ENCODE data around the gene LRRN2. TPM values are rescaled to one million over a fixed set of nuclear protein-coding genes. Genes with fewer than 3 reads are reported as not detected.

Gene LRRN2
- total and polyA plus RNA-seq, 2 of the 8 experiments (the other 6 are each of a cell fraction or from before 2014, with no cell fraction given), result 1.8 to 2.3 TPM

DNA sequence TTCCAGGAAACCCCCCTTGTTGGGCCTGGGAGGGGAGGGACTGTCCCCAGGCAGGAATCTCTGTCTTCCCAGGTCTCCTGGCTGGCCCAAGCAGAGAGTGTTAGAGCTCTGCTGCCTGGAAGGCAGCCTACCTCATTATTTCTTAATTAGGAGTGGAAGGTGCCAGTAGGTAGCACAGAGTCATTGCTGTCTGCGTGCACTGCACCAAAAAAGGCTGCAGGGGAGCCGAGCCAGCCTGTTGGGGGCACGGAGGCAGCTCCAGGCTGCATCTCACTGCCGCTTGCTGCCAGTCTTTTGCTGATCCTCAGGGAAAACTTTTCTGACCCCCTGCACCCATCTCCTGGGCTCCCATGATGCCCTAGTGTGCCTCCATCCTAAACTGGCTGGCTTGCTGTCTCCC, 58.1 kb downstream of the LRRN2 start:
- ChIA-PET CTCF (ENCODE audit: partially characterized antibody) (interaction anchor here (0.7 to 12.9 kb wide), 14 partner anchors 9 to 179 kb away, joined by 3 to 125 read pairs (median 3); no protein-coding TSS in a partner anchor), POLR2A (ENCODE audit: partially characterized antibody) (interaction anchor here (1.7 kb wide), 1 partner anchor 10 kb away, joined by 3 read pairs; no protein-coding TSS in a partner anchor)
- no peaks in the 10 kb centered on the region for H3K23me2 ChIP-seq (ENCODE audit: low read depth, low read length)
- H3K79me2 ChIP-seq (ENCODE audit: control insufficient read depth in 1 of 2, insufficient read depth in 2 of 2, low read length in 2 of 2), result no peaks in the 10 kb centered on the region
- no peak overlapping the region for H3K27ac ChIP-seq (ENCODE audit: low read depth, low read length)
- H2BK15ac ChIP-seq (ENCODE audit: low read length), result 0 out of 2 replicates have a peak overlapping the region, but pooled peaks have one; percentile 16
- H4K5ac ChIP-seq (ENCODE audit: insufficient read length, low read depth, low read length), result no peak overlapping the region
- no peak overlapping the region for H3K4me3 ChIP-seq (ENCODE audit: extremely low read depth in 1 of 4, insufficient read depth in 2 of 4, low read depth in 3 of 4, low read length in 4 of 4)
- no peak overlapping the region for H2AFZ ChIP-seq (ENCODE audit: low read length)
- H3K4me2 ChIP-seq (ENCODE audit: insufficient read depth in 1 of 2, low read depth in 2 of 2, low read length in 2 of 2), result no peak overlapping the region
- WGBS, 2 experiments (ENCODE audit: extremely low coverage in 1 of 2, insufficient coverage in 1 of 2, insufficient read length in 1 of 2, insufficient replicate concordance in 2 of 2, low coverage in 1 of 2, low lambda C conversion rate in 2 of 2, missing lambda C conversion rate in 1 of 2), result 79% methylated on average over 4 of the region's 4 CpGs; no CpG with 5 or more reads in 1 of the 2 experiments
- H3K9ac ChIP-seq (replicated peaks in 1 of 4; ENCODE audit: extremely low read depth in 1 of 4, low read depth in 3 of 4, low read length in 3 of 4), result no peak overlapping the region
- no peak overlapping the region for H3K14ac ChIP-seq (ENCODE audit: insufficient read length)
- H3K4ac ChIP-seq (replicated peaks; ENCODE audit: insufficient read length, low read depth, low read length), result no peak overlapping the region
- H2BK120ac ChIP-seq (replicated peaks; ENCODE audit: low read depth, low read length), result no peak overlapping the region
- no peak overlapping the region for H2BK20ac ChIP-seq (ENCODE audit: low read length)
- no peaks in the 10 kb centered on the region for H3K27me3 ChIP-seq (replicated peaks in 1 of 4; ENCODE audit: control insufficient read depth in 3 of 4, extremely low read depth in 1 of 4, insufficient read depth in 3 of 4, low read length in 3 of 4)
- no peaks in the 10 kb centered on the region for H4K20me1 ChIP-seq (replicated peaks in 1 of 2; ENCODE audit: control insufficient read depth in 1 of 2, insufficient read depth in 2 of 2, low read length in 2 of 2)
- no peak overlapping the region for H2BK12ac ChIP-seq (ENCODE audit: low read depth, low read length)
- no peaks in the 10 kb centered on the region for H3K36me3 ChIP-seq (ENCODE audit: control insufficient read depth in 2 of 4, insufficient read depth in 4 of 4, low read length in 3 of 4)
- FAIRE-seq (no peak), DNase-seq (ENCODE audit: low read depth in 1 of 2, low spot score in 2 of 2) (no peak)
- H2AK5ac ChIP-seq (ENCODE audit: low read depth, low read length), result no peak overlapping the region
- H3K4me1 ChIP-seq (replicated peaks in 1 of 4; ENCODE audit: control insufficient read depth in 3 of 4, insufficient read depth in 4 of 4, low read length in 3 of 4), result peaks cover 3 to 11% (median 6%) of the 10 kb centered on the region in 4 experiments; a peak in 6 of 7 replicates
- H4K91ac ChIP-seq (replicated peaks; ENCODE audit: insufficient read length, low read length), result peak overlapping the region; percentile 31
- no peak overlapping the region for H2BK5ac ChIP-seq (ENCODE audit: low read depth, low read length)
- no peak overlapping the region for H3K56ac ChIP-seq (replicated peaks; ENCODE audit: insufficient read length, low read depth, low read length)
- H4K8ac ChIP-seq (ENCODE audit: extremely low read depth, insufficient read depth, low read length), result no peak overlapping the region
- TF ChIP-seq JUND (IDR thresholded peaks at IDR 0.05; ENCODE audit: low read length) (no peak), GABPA (IDR thresholded peaks at IDR 0.05; ENCODE audit: borderline replicate concordance, insufficient read depth, low read length) (no peak), TBP (IDR thresholded peaks at IDR 0.05; ENCODE audit: low read depth, low read length) (no peak), POLR2AphosphoS5 (IDR thresholded peaks at IDR 0.05; ENCODE audit: low read depth, low read length) (no peak), POLR2A (IDR thresholded peaks at IDR 0.05; ENCODE audit: control extremely low read depth in 1 of 2, low read depth in 2 of 2, low read length in 2 of 2) (no peak), RBBP5 (IDR thresholded peaks at IDR 0.05; ENCODE audit: borderline replicate concordance, low read depth, low read length) (no peak)
- TF ChIP-seq, protein P1, sequence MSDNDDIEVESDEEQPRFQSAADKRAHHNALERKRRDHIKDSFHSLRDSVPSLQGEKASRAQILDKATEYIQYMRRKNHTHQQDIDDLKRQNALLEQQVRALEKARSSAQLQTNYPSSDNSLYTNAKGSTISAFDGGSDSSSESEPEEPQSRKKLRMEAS (IDR thresholded peaks at IDR 0.05), result no peak
- no peak overlapping the region for H3K23ac ChIP-seq (ENCODE audit: insufficient read length)
- no peaks in the 10 kb centered on the region for H3K79me1 ChIP-seq (ENCODE audit: low read depth, low read length)
- no peak overlapping the region for H3K18ac ChIP-seq (ENCODE audit: extremely low read depth, low read length)
- no peaks in the 10 kb centered on the region for H3K9me3 ChIP-seq (ENCODE audit: insufficient read depth in 2 of 2, low read depth in 1 of 2, low read length in 1 of 2)
